HG03139 (cell line): ENCODE results near the gene HLA-DMA.
"Not testable (repeated sequence)": the region's sequence is repeated elsewhere in the genome, so short reads cannot be mapped to it uniquely, and the experiment has no call there.

Experiments
- ATAC-seq: cut with Tn5 transposase; IDR thresholded peaks from one replicate; pipeline ENCODE4 v1.9.1; 2021; ENCODE audit not compliant: unreplicated experiment

The HLA-DMA gene

GRCh38 chr6:32954986-32955802, 2.3 kb upstream of the HLA-DMA start:
- no peak for ATAC-seq

GRCh38 chr6:32954267-32954666, 1.4 kb upstream of the HLA-DMA start:
- no peak for ATAC-seq

- ATAC-seq: no peak
Observed at GRCh38 chr6:32953775-32954174, 878 bp upstream of the HLA-DMA start.

- no peak for ATAC-seq
Observed at GRCh38 chr6:32950449-32950848, 2.4 kb downstream of the HLA-DMA start.

GRCh38 chr6:32950010-32950409, 2.9 kb downstream of the HLA-DMA start:
- ATAC-seq: no peak

- no peak for ATAC-seq
Observed at GRCh38 chr6:32949113-32949512, 3.8 kb downstream of the HLA-DMA start.

- no peak for ATAC-seq
Observed at GRCh38 chr6:32947552-32948465, 5.1 kb downstream of the HLA-DMA start.

- ATAC-seq: no peak
Observed at GRCh38 chr6:32946893-32947292, 6.0 kb downstream of the HLA-DMA start.

- no peak for ATAC-seq
Observed at GRCh38 chr6:32945953-32946352, 6.9 kb downstream of the HLA-DMA start.

GRCh38 chr6:32945108-32945760, 7.7 kb downstream of the HLA-DMA start:
- ATAC-seq: no peak

- ATAC-seq: no peak
Observed at GRCh38 chr6:32943864-32944649, 8.8 kb downstream of the HLA-DMA start.

- not testable (repeated sequence) for ATAC-seq
Observed at GRCh38 chr6:32942555-32943123, 10.3 kb downstream of the HLA-DMA start.

GRCh38 chr6:32941214-32941768, 11.6 kb downstream of the HLA-DMA start:
- peak; percentile 42 for ATAC-seq

- peak; percentile 44 for ATAC-seq
Observed at GRCh38 chr6:32940656-32941213, 12.2 kb downstream of the HLA-DMA start, which contains the start of gene HLA-DMB. Gene HLA-DMB (minus strand): TSS chr6:32941028. CDS start chr6:32940807, 221 bp downstream.

GRCh38 chr6:32938494-32938893, 14.4 kb downstream of the HLA-DMA start:
- no peak for ATAC-seq

GRCh38 chr6:32937230-32937633, 15.7 kb downstream of the HLA-DMA start:
- no peak for ATAC-seq

- ATAC-seq: no peak
Observed at GRCh38 chr6:32936239-32937152, 16.4 kb downstream of the HLA-DMA start.

GRCh38 chr6:32935551-32936238, 17.2 kb downstream of the HLA-DMA start:
- no peak for ATAC-seq
